Measurements from ENCODE around the gene SLC28A1. TPM values are rescaled to one million over a fixed set of nuclear protein-coding genes. Genes with fewer than 3 reads are reported as not detected.
"Not testable (repeated sequence)": the region's sequence is repeated elsewhere in the genome, so short reads cannot be mapped to it uniquely, and the experiment has no call there.

Gene SLC28A1
- total and polyA plus RNA-seq, 7 experiments from 2014 or later: not detected

GRCh38 chr15:84982301-84982920 is 97.9 kb downstream of the SLC28A1 start:
- Mint-ChIP-seq H3K27me3 (peaks cover 0 to 26% (median 0%) of the 10 kb centered on the region in 5 donors), H3K4me3 (peak overlapping the region; percentile 85 to 97 (median 94)), H3K9me3 (no peaks in the 10 kb centered on the region), H3K36me3 (no peaks in the 10 kb centered on the region), H3K4me1 (peaks cover 29 to 63% (median 53%) of the 10 kb centered on the region in 7 donors), H3K27ac (peak overlapping the region; percentile 61 to 96 (median 94))
- H3K27ac ChIP-seq (ENCODE audit: low read depth, low read length): peak overlapping the region; percentile 89
- H3K36me3 ChIP-seq (ENCODE audit: control insufficient read depth in 2 of 3, insufficient read depth in 3 of 3, low read length in 3 of 3): peaks cover 0 to 10% (median 0%) of the 10 kb centered on the region in 3 experiments
- ATAC-seq (no peak), DNase-seq (peak; percentile 35 to 78 (median 56))
- H3K9me3 ChIP-seq (ENCODE audit: control insufficient read depth in 2 of 3, low read length in 3 of 3): no peaks in the 10 kb centered on the region
- intact Hi-C loops (cut with micrococcal nuclease): loop anchor here (2.0 to 5.0 kb wide), 4 partner anchors 16 to 395 kb away; no protein-coding TSS in a partner anchor
- no peaks in the 10 kb centered on the region for H3K27me3 ChIP-seq (ENCODE audit: control insufficient read depth in 2 of 2, insufficient read depth in 2 of 2, low read length in 2 of 2)
- H3K4me3 ChIP-seq (ENCODE audit: low read length): peak overlapping the region; percentile 98
- H3K4me1 ChIP-seq (ENCODE audit: control insufficient read depth in 2 of 2, insufficient read depth in 2 of 2, low read length in 2 of 2): peaks cover 13 to 24% of the 10 kb centered on the region in 2 donors
- CTCF ChIA-PET: interaction anchor here (0.6 to 2.0 kb wide), 4 partner anchors 27 to 62 kb away, joined by 3 to 6 read pairs (median 4); no protein-coding TSS in a partner anchor
- POLR2A ChIA-PET: interaction anchor here (0.6 to 2.3 kb wide), 3 partner anchors 9 to 398 kb away, joined by 3 to 11 read pairs (median 4); no protein-coding TSS in a partner anchor

- Mint-ChIP-seq H3K9me3 (no peaks in the 10 kb centered on the region), H3K4me1 (peaks cover 32 to 70% (median 59%) of the 10 kb centered on the region in 7 donors), H3K36me3 (no peaks in the 10 kb centered on the region), H3K4me3 (peak overlapping the region; percentile 85 to 97 (median 94)), H3K27me3 (peaks cover 0 to 23% (median 0%) of the 10 kb centered on the region in 5 donors), H3K27ac (peak overlapping the region in 8 of 9 donors; percentile 61 to 96 (median 94))
- H3K36me3 ChIP-seq (ENCODE audit: control insufficient read depth in 2 of 3, insufficient read depth in 3 of 3, low read length in 3 of 3): peaks cover 0 to 10% (median 0%) of the 10 kb centered on the region in 3 experiments
- H3K4me1 ChIP-seq (ENCODE audit: control insufficient read depth in 2 of 2, insufficient read depth in 2 of 2, low read length in 2 of 2): peaks cover 18 to 31% of the 10 kb centered on the region in 2 donors
- ChIA-PET CTCF (interaction anchor here (0.6 to 2.0 kb wide), 3 partner anchors 49 to 61 kb away, joined by 3 to 6 read pairs (median 4); no protein-coding TSS in a partner anchor), POLR2A (interaction anchor here (0.6 to 2.3 kb wide), 4 partner anchors 9 to 397 kb away, joined by 3 to 11 read pairs (median 4); no protein-coding TSS in a partner anchor)
- no peaks in the 10 kb centered on the region for H3K27me3 ChIP-seq (ENCODE audit: control insufficient read depth in 2 of 2, insufficient read depth in 2 of 2, low read length in 2 of 2)
- intact Hi-C loops (cut with micrococcal nuclease): loop anchor here (1.0 to 5.0 kb wide), 5 partner anchors 8 to 396 kb away; no protein-coding TSS in a partner anchor
- DNase-seq (no peak), ATAC-seq (no peak)
- no peaks in the 10 kb centered on the region for H3K9me3 ChIP-seq (ENCODE audit: control insufficient read depth in 2 of 3, low read length in 3 of 3)
- H3K27ac ChIP-seq (ENCODE audit: low read depth, low read length): peak overlapping the region; percentile 89
- peak overlapping the region; percentile 98 for H3K4me3 ChIP-seq (ENCODE audit: low read length)
Observed at GRCh38 chr15:84983294-84983693, 98.8 kb downstream of the SLC28A1 start.

- no peaks in the 10 kb centered on the region for H3K9me3 Mint-ChIP-seq
- Histone ChIP-seq H3K36me3 (ENCODE audit: control insufficient read depth in 2 of 3, insufficient read depth in 3 of 3, low read length in 3 of 3) (peaks cover 0 to 10% (median 0%) of the 10 kb centered on the region in 3 experiments), H3K9me3 (ENCODE audit: control insufficient read depth in 2 of 3, low read length in 3 of 3) (no peaks in the 10 kb centered on the region), H3K4me3 (ENCODE audit: low read length) (peak overlapping the region; percentile 98), H3K4me1 (ENCODE audit: control insufficient read depth in 2 of 2, insufficient read depth in 2 of 2, low read length in 2 of 2) (peaks cover 18 to 36% of the 10 kb centered on the region in 2 donors), H3K27me3 (ENCODE audit: control insufficient read depth in 2 of 2, insufficient read depth in 2 of 2, low read length in 2 of 2) (no peaks in the 10 kb centered on the region), H3K27ac (ENCODE audit: low read depth, low read length) (peak overlapping the region; percentile 89)
- ChIA-PET POLR2A (interaction anchor here (0.7 to 2.3 kb wide), 2 partner anchors 8 to 10 kb away, joined by 3 to 11 read pairs; no protein-coding TSS in a partner anchor), CTCF (interaction anchor here (2.0 kb wide), 1 partner anchor 61 kb away, joined by 6 read pairs; no protein-coding TSS in a partner anchor)
- peak overlapping the region in 7 of 9 donors; percentile 61 to 96 (median 94) for H3K27ac Mint-ChIP-seq
- ATAC-seq (no peak), DNase-seq (no peak)
- intact Hi-C loops (cut with micrococcal nuclease): loop anchor here (1.0 to 5.0 kb wide), 5 partner anchors 8 to 396 kb away; no protein-coding TSS in a partner anchor
- H3K27me3 Mint-ChIP-seq: peaks cover 0 to 20% (median 0%) of the 10 kb centered on the region in 5 donors
- H3K4me3 Mint-ChIP-seq: peak overlapping the region; percentile 6 to 97 (median 94)
- no peaks in the 10 kb centered on the region for H3K36me3 Mint-ChIP-seq
- peaks cover 36 to 70% (median 61%) of the 10 kb centered on the region in 7 donors for H3K4me1 Mint-ChIP-seq
Observed at GRCh38 chr15:84983711-84984110, 99.2 kb downstream of the SLC28A1 start.

GRCh38 chr15:84985158-84985557 is 100.7 kb downstream of the SLC28A1 start:
- Histone ChIP-seq H3K4me1 (ENCODE audit: control insufficient read depth in 2 of 2, insufficient read depth in 2 of 2, low read length in 2 of 2) (peaks cover 13 to 41% of the 10 kb centered on the region in 2 donors), H3K27ac (ENCODE audit: low read depth, low read length) (peak overlapping the region; percentile 8), H3K36me3 (ENCODE audit: control insufficient read depth in 2 of 3, insufficient read depth in 3 of 3, low read length in 3 of 3) (peaks cover 0 to 10% (median 0%) of the 10 kb centered on the region in 3 experiments), H3K27me3 (ENCODE audit: control insufficient read depth in 2 of 2, insufficient read depth in 2 of 2, low read length in 2 of 2) (no peaks in the 10 kb centered on the region), H3K4me3 (ENCODE audit: low read length) (no peak overlapping the region), H3K9me3 (ENCODE audit: control insufficient read depth in 2 of 3, low read length in 3 of 3) (no peaks in the 10 kb centered on the region)
- no peak for DNase-seq
- ChIA-PET POLR2A (no interaction called here), CTCF (interaction anchor here (1.2 kb wide), 1 partner anchor 21 kb away, joined by 3 read pairs; no protein-coding TSS in a partner anchor)
- no peak for ATAC-seq
- peak overlapping the region in 7 of 9 donors; percentile 60 to 95 (median 64) for H3K27ac Mint-ChIP-seq
- peaks cover 0 to 1% (median 0%) of the 10 kb centered on the region in 11 donors for H3K9me3 Mint-ChIP-seq
- H3K27me3 Mint-ChIP-seq: peaks cover 0 to 17% (median 0%) of the 10 kb centered on the region in 5 donors
- peaks cover 0 to 2% (median 0%) of the 10 kb centered on the region in 5 donors for H3K36me3 Mint-ChIP-seq
- intact Hi-C loops (cut with micrococcal nuclease): no loop called here
- peaks cover 40 to 75% (median 67%) of the 10 kb centered on the region in 7 donors for H3K4me1 Mint-ChIP-seq
- peak overlapping the region in 5 of 10 donors; percentile 9 to 50 (median 21) for H3K4me3 Mint-ChIP-seq

GRCh38 chr15:84987351-84987750 is 102.9 kb downstream of the SLC28A1 start:
- H3K36me3 Mint-ChIP-seq; H3K4me3 ChIP-seq (ENCODE audit: low read length); CTCF ChIA-PET; H3K27me3 ChIP-seq (ENCODE audit: control insufficient read depth in 2 of 2, insufficient read depth in 2 of 2, low read length in 2 of 2); H3K9me3 ChIP-seq (ENCODE audit: control insufficient read depth in 2 of 3, low read length in 3 of 3); intact Hi-C loops (cut with micrococcal nuclease); DNase-seq; ATAC-seq; H3K9me3 Mint-ChIP-seq; H3K36me3 ChIP-seq (ENCODE audit: control insufficient read depth in 2 of 3, insufficient read depth in 3 of 3, low read length in 3 of 3): not testable (repeated sequence)
- Mint-ChIP-seq H3K4me1 (peaks cover 58 to 96% (median 85%) of the 10 kb centered on the region in 7 donors), H3K27ac (peak overlapping the region in 7 of 9 donors; percentile 72 to 97 (median 93)), H3K4me3 (peak overlapping the region in 2 of 10 donors; percentile 18 to 71), H3K27me3 (peaks cover 0 to 17% (median 0%) of the 10 kb centered on the region in 5 donors)
- POLR2A ChIA-PET: interaction anchor here (1.1 kb wide), 2 partner anchors 57 to 109 kb away, joined by 4 to 5 read pairs; no protein-coding TSS in a partner anchor
- H3K27ac ChIP-seq (ENCODE audit: low read depth, low read length): peak overlapping the region; percentile 62
- peaks cover 13 to 45% of the 10 kb centered on the region in 2 donors for H3K4me1 ChIP-seq (ENCODE audit: control insufficient read depth in 2 of 2, insufficient read depth in 2 of 2, low read length in 2 of 2)

All from naive thymus-derived CD4-positive, alpha-beta T cell (primary cell).